ENCODE data around the gene ALDH8A1. TPM values are rescaled to one million over a fixed set of nuclear protein-coding genes. Genes with fewer than 3 reads are reported as not detected.

ALDH8A1 gene
- total and polyA plus RNA-seq, 4 donors, result 0.30 to 1.1 (median 0.57) TPM

DNA sequence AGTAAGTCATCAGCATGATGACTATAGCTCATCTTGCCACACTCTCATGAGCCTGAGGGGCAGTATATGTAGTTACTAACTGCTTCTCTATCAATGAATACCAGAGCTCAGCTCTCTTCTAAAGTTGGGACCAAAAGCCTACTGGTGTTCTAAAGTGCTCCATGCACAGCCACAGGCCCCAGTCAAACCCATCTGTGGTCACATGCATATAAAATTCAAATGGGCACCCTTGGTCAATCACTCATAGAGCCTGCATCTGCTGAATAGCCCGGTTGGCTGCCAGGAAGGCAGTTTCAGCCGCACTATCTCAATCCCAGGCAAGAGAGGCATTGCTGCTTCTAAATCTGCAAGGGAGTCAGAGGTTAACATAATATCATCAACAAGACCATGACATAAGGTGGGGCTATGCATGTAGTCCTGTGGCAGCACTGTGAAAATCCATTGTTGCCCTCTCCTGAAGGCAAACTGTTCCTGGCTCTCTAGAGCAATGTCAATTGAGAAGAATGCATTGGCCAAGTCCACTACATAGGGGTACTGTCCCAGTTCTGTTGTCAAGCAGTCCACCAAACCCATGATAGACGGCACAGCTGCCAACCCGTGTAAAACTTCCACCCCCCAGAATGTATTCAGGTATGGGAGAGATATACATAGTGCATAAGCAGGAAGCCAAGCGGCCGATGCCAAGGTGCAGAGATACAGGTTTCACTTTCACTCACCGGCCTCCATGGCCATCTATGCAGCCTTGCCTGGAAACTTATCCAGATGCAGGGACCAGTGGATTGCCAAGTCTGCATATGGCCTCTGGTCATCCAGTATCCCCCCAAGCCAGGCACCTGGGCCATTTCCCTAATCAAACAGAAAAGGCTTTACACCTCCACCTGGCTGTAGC, 76.2 kb downstream of the ALDH8A1 start:
- Histone ChIP-seq H3K4me3 (no peak overlapping the region), H3K27ac (ENCODE audit: low read depth in 1 of 2, low read length in 1 of 2) (no peak overlapping the region), H3K9me3 (ENCODE audit: control insufficient read depth in 4 of 4, insufficient read depth in 3 of 4, low read length in 3 of 4) (peaks cover 0 to 1% (median 0%) of the 10 kb centered on the region in 4 donors), H3K27me3 (ENCODE audit: control insufficient read depth in 3 of 3, insufficient read depth in 3 of 3, low read length in 2 of 3) (no peaks in the 10 kb centered on the region), H3K36me3 (ENCODE audit: control insufficient read depth in 4 of 4, insufficient read depth in 4 of 4, low read length in 4 of 4) (no peaks in the 10 kb centered on the region), H3K9ac (ENCODE audit: insufficient read depth in 1 of 2, low read length in 2 of 2) (no peak overlapping the region), H3K4me1 (ENCODE audit: control insufficient read depth in 5 of 5, insufficient read depth in 5 of 5, low read length in 5 of 5) (peaks cover 0 to 2% (median 0%) of the 10 kb centered on the region in 5 donors)
- TF ChIP-seq, protein P1, sequence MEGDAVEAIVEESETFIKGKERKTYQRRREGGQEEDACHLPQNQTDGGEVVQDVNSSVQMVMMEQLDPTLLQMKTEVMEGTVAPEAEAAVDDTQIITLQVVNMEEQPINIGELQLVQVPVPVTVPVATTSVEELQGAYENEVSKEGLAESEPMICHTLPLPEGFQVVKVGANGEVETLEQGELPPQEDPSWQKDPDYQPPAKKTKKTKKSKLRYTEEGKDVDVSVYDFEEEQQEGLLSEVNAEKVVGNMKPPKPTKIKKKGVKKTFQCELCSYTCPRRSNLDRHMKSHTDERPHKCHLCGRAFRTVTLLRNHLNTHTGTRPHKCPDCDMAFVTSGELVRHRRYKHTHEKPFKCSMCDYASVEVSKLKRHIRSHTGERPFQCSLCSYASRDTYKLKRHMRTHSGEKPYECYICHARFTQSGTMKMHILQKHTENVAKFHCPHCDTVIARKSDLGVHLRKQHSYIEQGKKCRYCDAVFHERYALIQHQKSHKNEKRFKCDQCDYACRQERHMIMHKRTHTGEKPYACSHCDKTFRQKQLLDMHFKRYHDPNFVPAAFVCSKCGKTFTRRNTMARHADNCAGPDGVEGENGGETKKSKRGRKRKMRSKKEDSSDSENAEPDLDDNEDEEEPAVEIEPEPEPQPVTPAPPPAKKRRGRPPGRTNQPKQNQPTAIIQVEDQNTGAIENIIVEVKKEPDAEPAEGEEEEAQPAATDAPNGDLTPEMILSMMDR (IDR thresholded peaks at IDR 0.05; ENCODE audit: control extremely low read depth, extremely low read depth), result no peak
- DNase-seq (no peak), ATAC-seq (ENCODE audit: insufficient read depth, low FRiP score) (no peak)
- 84 to 86% methylated on average over 7 of the region's 7 CpGs for WGBS, 2 donors

DNA sequence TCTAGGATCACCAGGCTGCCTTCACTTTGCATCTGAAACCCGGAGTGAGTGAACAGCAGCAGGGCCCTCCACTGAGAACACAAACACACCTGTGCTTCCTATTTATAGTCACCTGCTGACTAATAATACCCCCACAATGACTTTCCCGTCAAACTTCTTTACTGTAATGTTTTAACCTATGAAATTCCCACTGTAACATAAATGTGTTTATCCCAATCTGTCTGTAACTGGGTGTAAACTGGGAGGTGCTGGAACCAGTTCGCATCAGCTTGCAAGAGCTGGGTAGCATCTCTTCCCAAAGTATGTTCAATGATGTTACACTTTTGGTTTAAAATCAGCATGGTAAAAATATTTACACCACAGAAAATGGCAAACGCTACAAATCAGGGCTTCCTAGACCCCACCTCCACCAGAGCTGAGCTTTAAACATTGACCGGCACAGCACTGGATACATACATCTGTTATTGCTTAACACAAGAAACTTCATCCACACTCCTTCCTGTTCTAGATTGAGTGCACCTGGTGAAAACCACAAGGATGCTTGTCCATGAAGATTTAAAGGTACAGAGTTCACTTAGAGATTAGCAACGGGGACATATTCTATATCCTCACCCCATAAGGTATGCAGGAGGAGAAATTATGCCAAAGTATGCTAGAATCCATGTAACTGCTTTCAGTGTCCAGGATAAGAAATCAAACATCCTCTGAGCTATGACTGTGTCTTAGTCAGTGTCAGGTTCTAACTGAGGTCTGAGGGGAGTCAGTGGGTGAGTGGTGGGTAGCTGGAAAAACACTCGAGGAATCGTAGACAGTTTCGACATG, 79.0 kb downstream of the ALDH8A1 start:
- Histone ChIP-seq H3K27me3 (ENCODE audit: control insufficient read depth in 3 of 3, insufficient read depth in 3 of 3, low read length in 2 of 3) (no peaks in the 10 kb centered on the region), H3K9ac (ENCODE audit: insufficient read depth in 1 of 2, low read length in 2 of 2) (no peak overlapping the region), H3K36me3 (ENCODE audit: control insufficient read depth in 4 of 4, insufficient read depth in 4 of 4, low read length in 4 of 4) (no peaks in the 10 kb centered on the region), H3K4me3 (no peak overlapping the region), H3K9me3 (ENCODE audit: control insufficient read depth in 4 of 4, insufficient read depth in 3 of 4, low read length in 3 of 4) (peaks cover 0 to 1% (median 0%) of the 10 kb centered on the region in 4 donors), H3K27ac (ENCODE audit: low read depth in 1 of 2, low read length in 1 of 2) (no peak overlapping the region), H3K4me1 (ENCODE audit: control insufficient read depth in 5 of 5, insufficient read depth in 5 of 5, low read length in 5 of 5) (peaks cover 0 to 2% (median 0%) of the 10 kb centered on the region in 5 donors)
- 65 to 67% methylated on average over 9 of the region's 9 CpGs for WGBS, 2 donors
- DNase-seq (no peak), ATAC-seq (ENCODE audit: insufficient read depth, low FRiP score) (no peak)
- TF ChIP-seq, protein P1 (IDR thresholded peaks at IDR 0.05; ENCODE audit: control extremely low read depth, extremely low read depth), result no peak

DNA sequence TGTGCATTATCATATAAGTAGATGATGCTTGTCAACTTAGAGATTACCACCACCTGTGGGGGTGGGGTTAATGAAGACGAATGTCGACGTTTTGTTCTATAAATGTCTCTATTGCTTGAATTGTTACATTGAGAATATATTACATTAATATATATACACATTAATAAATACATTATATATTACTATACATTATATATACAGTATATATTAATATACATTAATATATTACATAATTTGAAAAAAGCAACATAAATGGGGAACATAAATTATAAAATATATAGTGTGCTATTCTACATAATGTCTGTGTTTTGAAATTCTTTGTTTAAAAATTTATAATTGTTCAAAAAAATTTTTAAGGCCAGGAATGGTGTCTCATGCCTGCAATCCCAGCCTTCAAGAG, 81.1 kb downstream of the ALDH8A1 start:
- H3K27ac ChIP-seq (ENCODE audit: low read depth in 1 of 2, low read length in 1 of 2), result no peak overlapping the region
- H3K4me1 ChIP-seq (ENCODE audit: control insufficient read depth in 5 of 5, insufficient read depth in 5 of 5, low read length in 5 of 5), result peaks cover 0 to 2% (median 0%) of the 10 kb centered on the region in 5 donors
- 82 to 94% methylated on average over 3 of the region's 3 CpGs for WGBS, 2 donors
- DNase-seq, result no peak
- no peaks in the 10 kb centered on the region for H3K36me3 ChIP-seq (ENCODE audit: control insufficient read depth in 4 of 4, insufficient read depth in 4 of 4, low read length in 4 of 4)
- TF ChIP-seq, protein P1 (IDR thresholded peaks at IDR 0.05; ENCODE audit: control extremely low read depth, extremely low read depth), result no peak
- no peak overlapping the region for H3K4me3 ChIP-seq
- H3K9ac ChIP-seq (ENCODE audit: insufficient read depth in 1 of 2, low read length in 2 of 2), result no peak overlapping the region
- no peaks in the 10 kb centered on the region for H3K9me3 ChIP-seq (ENCODE audit: control insufficient read depth in 4 of 4, insufficient read depth in 3 of 4, low read length in 3 of 4)
- no peak for ATAC-seq (ENCODE audit: insufficient read depth, low FRiP score)
- H3K27me3 ChIP-seq (ENCODE audit: control insufficient read depth in 3 of 3, insufficient read depth in 3 of 3, low read length in 2 of 3), result no peaks in the 10 kb centered on the region

Other genes starting within 250 kb of the ALDH8A1 start
- gene HBS1L, start 104.7 kb upstream of the ALDH8A1 start, total RNA-seq, result 10 to 100 TPM; 53.9 to 76.3 TPM
- 10 to 100 TPM; 13.1 to 32.7 TPM for gene HBS1L, start 104.7 kb upstream of the ALDH8A1 start, polyA plus RNA-seq
- 10 to 100 TPM in 1 of 2 donors, 1 to 10 TPM in 1; 7.6 to 11.3 TPM for gene MYB, start 231.2 kb upstream of the ALDH8A1 start, total RNA-seq
- 1 to 10 TPM; 1.3 to 1.7 TPM for gene MYB, start 231.2 kb upstream of the ALDH8A1 start, polyA plus RNA-seq